ENCODE measurements around the gene EVI5L.
"Not testable (repeated sequence)": the region's sequence is repeated elsewhere in the genome, so short reads cannot be mapped to it uniquely, and the experiment has no call there.

EVI5L gene

GRCh38 chr19:7845390-7846154 is 15.6 kb downstream of the EVI5L start:
- no peak for DNase-seq (ENCODE audit: low read depth in 2 of 2)

DNA sequence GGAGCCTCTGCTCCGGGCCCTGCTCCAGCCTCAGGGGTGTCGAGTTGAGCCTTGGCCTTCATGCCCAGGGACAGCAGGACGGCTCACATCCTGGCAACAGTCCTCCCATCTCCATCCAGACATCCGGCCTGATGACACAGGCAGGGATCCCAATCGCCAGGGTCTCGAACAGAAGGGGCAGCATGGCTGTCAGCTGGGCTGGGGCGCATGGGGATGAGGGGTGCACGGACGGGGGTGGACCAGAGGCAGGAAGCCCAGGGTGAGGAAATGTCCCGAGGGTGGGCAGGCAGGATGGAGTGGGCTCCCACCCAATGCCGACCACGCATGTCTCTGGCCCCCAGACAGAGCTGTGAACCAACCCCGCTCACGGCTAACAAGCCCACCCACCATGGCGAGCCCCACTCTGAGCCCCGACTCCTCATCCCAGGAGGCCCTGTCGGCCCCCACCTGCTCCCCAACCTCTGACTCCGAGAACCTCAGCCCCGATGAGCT is 16.2 kb downstream of the EVI5L start:
- DNase-seq (ENCODE audit: low read depth in 2 of 2): no peak

DNA sequence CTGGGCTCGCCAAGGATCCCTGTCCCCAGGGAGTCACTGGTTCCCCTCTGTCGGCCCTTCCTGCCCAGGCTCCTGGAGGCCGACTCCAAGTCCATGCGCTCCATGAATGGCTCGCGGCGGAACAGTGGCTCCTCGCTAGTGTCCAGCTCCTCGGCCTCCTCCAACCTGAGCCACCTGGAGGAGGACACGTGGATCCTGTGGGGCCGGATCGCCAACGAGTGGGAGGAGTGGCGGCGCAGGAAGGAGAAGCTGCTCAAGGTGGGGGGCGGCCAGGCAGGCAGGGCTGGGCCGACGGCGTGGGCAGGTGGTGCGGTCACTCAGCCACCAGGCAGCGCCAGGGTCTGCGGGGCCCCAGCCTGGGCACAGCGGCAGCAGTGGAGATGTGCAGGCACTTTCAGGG is 17.6 kb downstream of the EVI5L start:
- no peak for DNase-seq (ENCODE audit: low read depth in 2 of 2)

DNA sequence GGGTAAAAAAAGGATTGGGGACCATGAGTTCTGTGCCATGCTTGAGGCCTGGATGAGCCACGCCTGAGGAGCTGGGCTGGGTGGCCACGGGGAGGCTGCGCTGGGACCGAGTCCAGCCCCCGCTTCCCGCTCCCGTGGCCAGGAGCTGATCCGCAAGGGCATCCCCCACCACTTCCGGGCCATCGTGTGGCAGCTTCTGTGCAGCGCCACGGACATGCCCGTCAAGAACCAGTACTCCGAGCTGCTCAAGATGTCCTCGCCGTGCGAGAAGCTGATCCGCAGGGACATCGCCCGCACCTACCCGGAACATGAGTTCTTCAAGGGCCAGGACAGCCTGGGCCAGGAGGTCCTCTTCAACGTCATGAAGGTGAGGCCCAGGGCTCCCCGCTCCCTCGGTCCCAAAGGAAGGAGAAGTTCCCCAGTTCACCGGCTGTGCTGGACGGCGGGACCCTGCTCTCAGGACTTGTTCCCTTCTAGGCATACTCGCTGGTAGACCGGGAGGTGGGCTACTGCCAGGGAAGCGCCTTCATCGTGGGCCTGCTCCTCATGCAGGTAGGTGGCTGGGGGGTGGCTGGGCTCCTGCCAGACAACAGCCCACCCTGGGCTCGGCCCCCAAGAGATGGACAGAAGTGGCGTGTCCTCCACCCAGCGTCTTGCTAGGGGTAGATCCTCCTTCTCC is 18.9 kb downstream of the EVI5L start:
- no peak for DNase-seq (ENCODE audit: low read depth in 2 of 2)

- no peak for DNase-seq (ENCODE audit: low read depth in 2 of 2)
These were observed 19.6 kb downstream of the EVI5L start for GRCh38 chr19:7849631-7849999.

GRCh38 chr19:7850000-7850813 is 20.2 kb downstream of the EVI5L start:
- DNase-seq (ENCODE audit: low read depth in 2 of 2): no peak

DNA sequence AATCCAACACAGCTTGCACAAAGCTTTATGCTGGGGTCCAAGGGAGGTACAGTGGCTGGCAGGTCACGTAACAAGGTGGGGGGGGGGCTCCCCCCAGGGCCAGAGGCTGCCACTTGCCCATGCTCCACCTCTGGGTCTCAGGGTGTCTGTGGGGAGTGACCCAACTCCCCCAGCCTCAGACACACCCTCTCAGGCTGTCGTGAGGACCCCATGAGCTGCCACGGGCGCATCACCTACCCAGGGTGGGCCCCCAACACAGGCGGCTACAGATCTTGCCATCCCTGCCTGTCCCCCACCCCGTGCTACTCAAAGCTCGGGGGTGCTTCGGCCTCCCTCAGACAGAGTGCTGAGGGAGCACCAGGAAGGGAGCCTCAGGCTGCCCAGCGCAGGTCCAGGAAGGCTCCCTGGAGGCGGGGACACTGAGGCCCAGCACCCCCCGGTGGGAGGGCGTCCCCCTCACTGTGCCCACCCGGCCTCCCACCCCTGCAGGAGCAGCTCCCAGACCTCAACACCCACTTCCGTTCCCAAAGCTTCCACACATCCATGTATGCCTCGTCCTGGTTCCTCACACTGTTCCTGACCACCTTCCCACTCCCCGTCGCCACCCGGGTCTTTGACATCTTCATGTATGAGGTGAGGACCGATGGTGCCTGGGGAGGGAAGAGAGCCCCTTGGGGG is 21.1 kb downstream of the EVI5L start:
- no peak for DNase-seq (ENCODE audit: low read depth in 2 of 2)

- DNase-seq (ENCODE audit: low read depth in 2 of 2): no peak
These were observed 21.8 kb downstream of the EVI5L start for GRCh38 chr19:7851623-7852500.

DNA sequence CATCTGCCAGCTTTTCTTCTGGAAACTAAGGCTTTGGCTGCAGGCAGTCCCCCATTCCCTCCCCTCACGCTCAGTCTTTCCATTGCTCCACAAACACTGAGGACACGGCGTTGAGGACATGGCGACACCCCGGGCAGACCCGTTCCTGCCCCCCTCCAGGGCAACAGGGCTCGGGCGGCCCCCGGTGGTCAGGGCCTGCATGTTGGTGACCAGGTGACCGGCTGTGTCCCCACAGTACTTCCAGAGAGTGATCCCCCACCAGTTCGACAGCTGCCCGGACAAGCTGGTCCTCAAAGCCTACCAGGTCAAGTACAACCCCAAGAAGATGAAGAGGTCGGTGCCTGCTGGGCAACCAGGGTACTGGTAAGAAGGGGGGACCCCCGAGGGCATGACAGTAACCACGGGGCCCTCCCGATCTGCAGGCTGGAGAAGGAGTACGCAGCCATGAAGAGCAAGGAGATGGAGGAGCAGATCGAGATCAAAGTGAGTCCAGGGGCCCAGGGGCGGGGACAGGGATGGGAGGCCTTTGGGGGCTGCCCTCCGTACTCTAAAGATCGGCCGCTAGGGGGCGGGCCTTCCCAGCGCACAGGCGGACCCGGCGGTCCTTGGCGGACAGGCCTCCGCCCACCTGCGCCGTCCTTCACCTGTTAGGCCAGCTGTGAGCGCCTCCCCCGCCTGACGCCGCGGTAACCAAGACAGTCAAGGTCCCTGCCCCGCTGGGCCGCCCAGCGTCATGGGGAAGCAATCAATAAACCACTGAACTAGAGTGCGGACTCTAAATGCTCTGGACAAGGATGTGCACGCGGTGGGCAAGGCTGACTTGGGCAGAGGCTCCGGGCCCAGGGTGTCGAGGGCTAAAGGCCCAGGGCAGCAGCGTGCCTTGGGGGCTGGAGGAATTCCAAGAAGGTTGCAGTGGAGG is 23.1 kb downstream of the EVI5L start:
- peak; percentile 40 to 47 for DNase-seq (ENCODE audit: low read depth in 2 of 2)

- no peak for DNase-seq (ENCODE audit: low read depth in 2 of 2)
These were observed 23.7 kb downstream of the EVI5L start for GRCh38 chr19:7853770-7854128.

- no peak for DNase-seq (ENCODE audit: low read depth in 2 of 2)
These were observed 25.5 kb downstream of the EVI5L start for GRCh38 chr19:7855426-7856108.

- no peak for DNase-seq (ENCODE audit: low read depth in 2 of 2)
These were observed 26.1 kb downstream of the EVI5L start for GRCh38 chr19:7856109-7856591.

DNA sequence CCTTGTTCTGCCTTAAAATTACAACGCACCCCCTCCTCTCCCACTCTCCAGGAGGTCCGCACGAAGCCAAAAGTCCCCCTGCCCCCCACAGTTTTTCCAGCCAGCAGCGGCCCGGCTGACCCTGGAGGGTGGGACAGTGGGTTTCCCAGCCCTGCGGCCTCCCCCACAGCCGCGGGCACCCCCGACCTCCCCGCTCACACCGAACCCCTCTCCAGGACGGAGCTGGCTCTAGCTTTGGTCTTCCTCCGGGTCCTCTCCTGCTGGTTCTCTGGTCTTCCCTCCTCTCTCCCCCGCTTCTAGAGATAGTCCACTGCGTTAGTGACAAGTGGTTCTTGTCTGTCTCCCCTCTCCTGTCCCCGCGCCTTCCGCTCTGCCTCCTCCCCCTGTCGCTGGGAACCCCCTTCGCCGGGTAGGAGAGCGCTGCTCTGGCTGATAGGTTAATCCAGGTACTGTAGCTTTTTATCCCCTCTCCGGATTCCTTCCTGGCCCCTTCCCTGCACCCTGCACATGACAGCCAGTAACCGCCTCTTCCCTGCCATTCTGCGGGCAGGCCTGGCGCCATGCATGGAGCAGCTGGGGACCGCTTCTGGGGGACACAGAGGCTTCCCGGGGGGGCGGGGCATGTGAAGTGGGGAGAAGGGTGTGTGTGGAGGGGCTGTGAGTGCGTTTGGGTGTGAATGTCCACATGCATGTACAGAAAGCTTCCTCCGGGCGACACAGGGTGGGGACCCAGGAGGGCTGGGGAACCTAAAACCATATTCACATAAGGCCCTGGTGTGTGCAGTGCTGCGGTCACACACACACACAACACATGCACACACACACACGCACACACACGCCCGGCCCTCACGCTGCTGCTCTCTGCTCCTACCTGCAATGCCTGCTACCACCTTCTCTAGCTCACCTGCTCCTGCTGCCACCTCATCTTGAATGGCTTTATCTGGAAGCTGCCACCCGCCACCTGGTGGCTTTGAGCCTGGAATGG is 27.0 kb downstream of the EVI5L start:
- DNase-seq (ENCODE audit: low read depth in 2 of 2): no peak

- DNase-seq (ENCODE audit: low read depth in 2 of 2): no peak
These were observed 27.7 kb downstream of the EVI5L start for GRCh38 chr19:7857727-7858108.

DNA sequence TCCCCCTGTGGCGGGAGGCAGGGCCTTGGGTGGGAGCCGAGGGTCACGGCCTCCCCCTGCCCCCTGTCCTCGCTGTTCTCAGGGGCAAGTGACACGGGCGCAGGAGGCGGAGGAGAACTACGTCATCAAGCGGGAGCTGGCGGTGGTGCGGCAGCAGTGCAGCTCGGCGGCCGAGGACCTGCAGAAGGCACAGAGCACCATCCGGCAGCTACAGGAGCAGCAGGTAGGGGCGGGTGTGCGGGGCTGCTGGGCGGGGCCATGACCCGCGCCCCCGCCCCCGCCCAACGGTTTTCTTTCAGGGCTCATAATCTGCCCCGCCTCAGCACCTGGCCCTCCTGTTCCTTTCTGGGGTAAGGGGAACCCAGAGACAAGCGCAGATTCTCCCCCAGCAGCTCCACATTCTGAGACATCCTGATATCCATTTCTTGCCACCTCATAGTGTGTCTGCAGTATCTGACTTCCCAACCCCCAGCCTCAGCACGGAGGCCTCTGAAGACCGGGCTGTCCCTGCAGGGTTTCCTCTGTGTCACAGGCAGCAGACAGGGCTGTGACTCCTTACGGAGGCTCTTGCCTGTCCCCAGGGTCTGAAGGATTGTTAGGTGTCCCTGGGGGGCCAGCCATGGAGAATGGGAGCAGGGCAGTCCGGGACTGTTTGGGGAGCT is 28.2 kb downstream of the EVI5L start:
- DNase-seq (ENCODE audit: low read depth in 2 of 2): no peak

GRCh38 chr19:7859087-7859486 is 29.1 kb downstream of the EVI5L start:
- not testable (repeated sequence) for DNase-seq (ENCODE audit: low read depth in 2 of 2)
